HG02763 (cell line): Measurements from ENCODE around the gene POR.
"Not testable (repeated sequence)": the region's sequence is repeated elsewhere in the genome, so short reads cannot be mapped to it uniquely, and the experiment has no call there.

Experiments
- ATAC-seq: cut with Tn5 transposase; IDR thresholded peaks from one replicate; pipeline ENCODE4 v1.9.1; 2021; ENCODE audit warnings: mild to moderate bottlenecking, moderate library complexity; ENCODE audit not compliant: unreplicated experiment

The POR gene

GRCh38 chr7:75988568-75989499, 73.9 kb downstream of the POR start:
- ATAC-seq: no peak

DNA sequence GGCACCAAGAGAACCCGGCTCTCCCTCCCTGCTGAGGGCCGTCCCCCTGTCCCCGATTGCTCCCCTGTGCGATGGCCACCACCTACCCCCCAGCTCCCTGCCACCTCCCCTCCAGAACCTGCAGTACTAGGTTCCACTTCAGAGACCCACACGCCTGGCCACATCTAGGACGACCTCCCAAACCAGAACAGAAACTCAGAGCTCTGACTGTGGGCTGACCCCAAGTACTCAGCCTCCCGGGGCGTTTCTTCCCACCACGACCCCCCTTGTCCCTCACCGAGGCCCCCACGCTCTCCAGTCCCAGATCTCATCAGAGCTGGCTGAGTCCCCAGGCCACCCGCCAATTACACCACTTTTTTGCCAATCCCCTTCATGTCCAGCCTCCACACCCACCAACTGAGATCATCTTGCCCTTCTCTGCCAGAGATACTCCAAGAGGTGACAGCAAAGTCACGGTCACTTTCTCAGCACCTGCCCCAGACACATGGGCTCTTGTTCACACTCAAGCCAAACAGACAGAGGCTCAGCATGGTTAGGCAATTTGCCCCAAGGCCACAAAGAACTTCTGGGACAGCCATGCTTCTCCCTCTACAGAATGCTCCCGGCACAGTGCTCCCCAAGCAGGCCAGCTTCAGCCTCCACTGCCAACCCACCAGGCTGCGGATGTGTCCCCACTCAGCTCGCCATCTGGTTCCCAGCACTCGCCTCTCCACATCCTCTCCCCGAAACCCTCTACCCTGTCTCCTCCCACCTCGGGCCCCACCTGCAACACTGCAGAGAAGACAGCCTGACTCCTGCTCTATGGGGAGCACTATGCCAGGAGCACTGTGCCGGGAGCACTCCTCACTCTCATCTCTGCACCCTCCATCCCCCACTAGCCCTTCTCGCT, 74.8 kb downstream of the POR start:
- ATAC-seq: no peak

DNA sequence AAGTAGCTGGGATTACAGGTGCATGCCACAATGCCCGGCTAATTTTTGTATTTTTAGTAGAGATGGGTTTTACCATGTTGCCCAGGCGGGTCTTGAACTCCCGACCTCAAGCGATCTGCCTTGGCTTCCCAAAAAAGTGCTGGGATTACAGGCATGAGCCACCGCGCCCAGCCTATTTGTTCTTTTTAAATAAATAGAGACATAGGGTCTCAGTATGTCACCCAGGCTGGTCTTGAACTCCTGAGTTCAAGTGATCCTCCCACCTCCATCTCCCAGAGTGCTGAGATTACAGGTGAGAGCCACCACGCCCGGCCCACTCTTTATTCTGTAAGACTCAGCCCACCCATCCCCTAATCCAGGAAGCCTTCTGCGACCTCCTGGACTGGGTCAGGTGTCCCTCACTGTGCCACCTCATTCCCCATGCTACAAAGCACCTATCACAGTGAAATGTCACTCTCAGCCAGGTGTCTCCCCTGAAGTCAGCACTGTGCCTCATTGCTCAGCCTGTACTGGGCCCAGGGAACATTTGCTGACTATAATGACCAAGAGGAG, 76.7 kb downstream of the POR start:
- no peak for ATAC-seq

DNA sequence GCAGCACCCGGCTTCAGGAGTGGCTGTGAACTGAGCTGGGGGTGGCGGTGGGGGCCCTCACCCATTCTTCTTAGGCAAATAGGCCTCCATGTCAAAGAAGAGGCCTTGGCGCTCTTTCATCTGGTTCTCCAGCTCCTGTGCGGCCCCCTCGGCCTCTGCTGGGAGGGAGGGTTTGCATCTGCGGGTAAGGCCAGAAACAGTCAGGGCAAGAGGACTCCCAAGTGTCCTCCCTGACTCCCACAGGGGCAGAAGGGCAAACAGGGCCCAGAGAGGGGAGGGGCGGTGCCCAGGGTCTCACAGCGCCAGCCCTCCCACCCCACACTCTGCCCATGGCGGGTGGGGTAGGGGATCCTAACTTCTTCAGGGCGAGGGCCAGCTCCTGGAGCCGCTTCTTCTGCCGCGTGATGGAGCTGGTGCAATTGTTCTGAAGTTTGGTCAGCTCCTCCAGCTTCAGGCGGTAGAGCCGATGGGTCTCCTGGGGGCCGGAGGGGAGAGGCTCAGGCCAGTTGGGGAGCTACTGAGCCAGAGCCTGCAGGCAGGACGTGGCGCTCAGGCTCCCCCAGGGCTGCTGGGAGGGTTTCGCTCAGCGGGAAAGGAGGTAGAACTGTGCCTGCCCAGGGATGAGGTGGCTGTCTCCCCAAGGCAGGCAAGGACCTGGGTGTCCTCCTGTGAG, 77.3 kb downstream of the POR start:
- no peak for ATAC-seq

- ATAC-seq: no peak
These were observed 78.9 kb downstream of the POR start for GRCh38 chr7:75993689-75994387.

DNA sequence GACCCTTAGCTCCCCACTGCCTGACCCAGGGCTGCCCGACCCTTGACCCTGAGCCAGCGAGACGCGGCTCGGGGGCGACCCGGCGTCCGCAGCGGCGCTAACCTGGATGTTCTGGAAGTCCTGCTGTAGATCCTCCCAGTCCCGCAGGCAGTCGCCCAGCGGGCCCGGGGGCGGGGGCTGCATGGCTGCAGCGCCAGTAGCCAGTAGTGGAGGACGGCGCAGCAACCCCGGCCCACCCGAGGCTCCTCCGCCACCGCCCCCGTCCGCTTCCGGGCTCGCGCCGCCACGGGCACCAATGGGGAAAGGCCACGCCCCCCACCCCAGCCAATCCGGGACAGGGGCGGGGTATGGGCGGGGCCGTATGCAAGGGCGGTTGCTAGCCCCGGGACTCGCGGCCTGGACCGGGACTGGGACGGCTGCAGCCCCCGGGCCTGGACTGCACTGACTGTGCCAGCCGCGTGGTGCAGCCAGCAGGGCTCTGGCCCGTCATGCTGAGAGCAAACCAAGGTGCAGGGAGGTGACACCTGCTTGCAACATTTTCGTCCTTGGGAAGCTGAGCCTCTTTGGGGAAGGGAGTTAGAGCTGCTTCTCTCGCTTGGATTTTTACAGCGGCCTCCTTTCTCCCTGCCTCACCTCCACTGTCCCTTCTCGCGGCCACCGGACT, 79.6 kb downstream of the POR start, which contains the start of gene TMEM120A:
Gene TMEM120A (minus strand): TSS at position 208 of the 664 bp plus-strand sequence. CDS start 25 bp downstream, at position 183.
- ATAC-seq: peak; percentile 94

DNA sequence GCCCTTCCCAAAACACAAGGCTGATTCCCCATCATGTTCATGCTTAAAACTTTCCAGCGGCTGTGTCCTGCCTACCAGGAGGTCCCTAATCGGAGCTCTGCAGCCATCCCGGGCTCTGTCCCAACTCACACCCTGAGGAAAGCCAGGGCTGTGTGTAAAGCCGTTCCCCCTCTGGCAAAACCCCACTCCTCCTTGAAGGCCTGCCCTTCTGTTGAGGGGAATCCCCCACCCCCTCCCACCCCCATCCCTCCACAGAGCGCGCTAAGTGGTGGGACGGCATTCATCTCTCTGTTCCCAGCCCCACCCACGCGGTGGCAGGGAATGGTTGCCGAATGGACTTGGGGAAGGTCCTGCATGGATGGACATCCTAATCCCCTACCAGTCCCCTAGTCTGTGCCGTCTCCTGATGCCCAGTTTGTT, 80.1 kb downstream of the POR start:
- no peak for ATAC-seq

- no peak for ATAC-seq
These were observed 81.0 kb downstream of the POR start for GRCh38 chr7:75995996-75996395.

DNA sequence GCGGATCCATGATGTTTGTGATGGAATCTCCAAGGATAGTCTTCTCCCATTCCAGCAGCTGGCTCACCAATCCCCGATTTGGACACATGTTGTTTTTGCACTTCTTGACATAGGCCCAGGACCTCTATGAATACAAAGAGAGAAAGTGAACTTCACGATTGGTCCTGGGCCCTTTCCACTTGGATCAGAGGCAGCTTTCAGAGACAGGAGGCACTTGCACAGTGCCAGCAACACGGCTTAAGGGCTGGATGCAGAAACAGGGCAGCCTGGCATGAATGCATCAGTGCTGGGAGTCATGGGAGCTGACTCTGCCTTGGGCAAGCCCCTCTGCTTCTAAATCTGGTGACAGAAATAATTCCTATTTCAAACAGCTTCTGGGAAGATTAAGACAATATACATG, 81.5 kb downstream of the POR start:
- no peak for ATAC-seq

GRCh38 chr7:75998038-75998437, 83.1 kb downstream of the POR start:
- no peak for ATAC-seq

DNA sequence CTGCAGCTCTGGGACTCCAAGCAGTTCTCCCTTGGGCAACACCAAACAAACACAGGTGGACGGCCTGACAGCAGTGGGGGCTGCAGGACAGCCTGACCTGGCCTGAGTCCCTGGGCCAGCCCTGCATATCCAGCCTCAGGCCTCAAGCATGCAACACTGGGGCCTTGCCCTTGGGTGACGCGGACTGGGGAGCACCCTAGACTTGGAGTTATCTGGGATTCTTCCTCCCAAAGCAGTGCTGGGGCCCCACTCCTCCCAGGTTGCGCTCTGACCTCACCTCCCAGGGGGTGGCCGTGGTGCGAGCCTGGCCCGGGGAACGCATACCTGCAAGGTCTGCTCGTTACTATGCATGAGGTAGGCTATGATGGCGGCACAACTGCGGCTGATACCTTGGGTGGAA, 85.6 kb downstream of the POR start:
- ATAC-seq: no peak

GRCh38 chr7:76002139-76002538, 87.2 kb downstream of the POR start:
- ATAC-seq: no peak

- ATAC-seq: no peak
These were observed 87.9 kb downstream of the POR start for GRCh38 chr7:76002822-76003221.

DNA sequence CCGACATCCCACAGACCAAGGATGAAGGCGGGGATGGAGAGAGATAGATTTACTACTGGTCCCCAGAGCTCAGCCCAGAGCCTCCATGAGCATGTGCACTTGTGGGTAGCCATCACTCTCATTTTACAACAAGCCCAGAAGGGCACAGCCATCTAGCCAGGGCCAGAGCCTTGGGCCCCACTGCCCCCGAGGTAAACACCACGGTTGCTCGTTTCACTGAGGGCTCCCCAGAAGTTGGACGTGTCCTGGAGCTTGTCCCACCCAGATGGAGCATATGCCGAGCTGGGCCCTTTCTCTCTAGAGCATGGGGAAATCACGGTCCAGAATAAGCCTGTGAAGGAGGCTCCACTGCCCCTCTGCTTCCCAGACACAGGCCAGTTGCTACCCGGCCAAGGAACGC, 88.4 kb downstream of the POR start:
- no peak for ATAC-seq

GRCh38 chr7:76005004-76005403, 90.0 kb downstream of the POR start:
- ATAC-seq: not testable (repeated sequence)

DNA sequence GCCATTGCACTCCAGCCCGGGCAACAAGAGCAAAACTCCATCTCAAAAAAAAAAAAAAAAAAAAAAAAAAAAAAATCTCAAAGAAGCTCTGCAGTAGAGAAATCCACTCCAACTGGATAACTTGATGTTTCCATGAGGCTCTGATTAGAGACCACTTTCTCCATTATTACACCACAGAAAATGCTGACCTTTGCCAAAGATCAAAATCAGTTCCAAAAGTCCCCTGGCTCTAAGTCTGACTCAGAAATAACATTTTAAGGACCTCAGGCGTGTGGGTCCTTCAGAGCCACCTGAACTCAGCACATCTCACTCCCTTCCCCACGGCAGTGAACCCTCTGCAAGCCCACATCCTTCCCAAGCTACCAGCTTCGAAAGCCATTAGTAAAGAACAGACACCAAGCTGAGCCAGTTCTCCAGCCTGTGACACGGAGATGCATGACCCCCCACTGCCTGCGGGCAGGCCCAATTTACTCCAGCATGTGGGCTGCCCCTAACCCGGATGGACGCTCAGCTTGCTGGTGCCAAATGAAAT, 93.3 kb downstream of the POR start:
- ATAC-seq: no peak

GRCh38 chr7:76009672-76010600, 95.0 kb downstream of the POR start:
- ATAC-seq: no peak

GRCh38 chr7:76011442-76011861, 96.5 kb downstream of the POR start:
- ATAC-seq: no peak
